WERI-Rb-1 (cell line): ENCODE results near the gene ARHGAP19.

Experiments
- DNase-seq: peaks from one replicate; pipeline ENCODE4 v3.0.0-alpha.2; 2020
- H3K27ac ChIP-seq: fragments of 250-450 bp; sonication (Bioruptor Pico); 2 replicates; pipeline ENCODE4 v1.5.1; 2020; ENCODE audit warnings: mild to moderate bottlenecking, moderate library complexity
- H3K27me3 ChIP-seq: fragments of 250-450 bp; sonication (Bioruptor Pico); 2 replicates; pipeline ENCODE4 v1.5.1; 2021; ENCODE audit warnings: mild to moderate bottlenecking, low read depth, moderate library complexity; ENCODE audit not compliant: insufficient read depth, severe bottlenecking
- H3K36me3 ChIP-seq: fragments of 250-450 bp; sonication (Bioruptor Pico); 2 replicates; pipeline ENCODE4 v1.5.1; 2020; ENCODE audit warnings: mild to moderate bottlenecking, moderate library complexity
- H3K4me3 ChIP-seq: 2 replicates; pipeline ENCODE4 v1.5.1; 2011; ENCODE audit warnings: low read depth, mild to moderate bottlenecking, control low read depth, low read length
- H3K9me3 ChIP-seq: fragments of 250-450 bp; sonication (Bioruptor Pico); 2 replicates; pipeline ENCODE4 v1.5.1; 2021; ENCODE audit warnings: mild to moderate bottlenecking, moderate library complexity; ENCODE audit not compliant: severe bottlenecking
- CTCF ChIP-seq: IDR thresholded peaks from 2 replicates; pipeline ENCODE4 v1.5.1; 2011; ENCODE audit warnings: low read depth, mild to moderate bottlenecking, control low read depth, inconsistent platforms, low read length

Gene ARHGAP19

GRCh38 chr10:97332591-97333350 lies 40.3 kb upstream of the ARHGAP19 start:
- H3K27me3 ChIP-seq: no peaks in the 10 kb centered on the region
- H3K27ac ChIP-seq: no peak overlapping the region
- no peak for DNase-seq
- H3K9me3 ChIP-seq: no peaks in the 10 kb centered on the region
- no peak for TF ChIP-seq CTCF
- H3K36me3 ChIP-seq: peaks cover 4% of the 10 kb centered on the region
- H3K4me3 ChIP-seq: peak overlapping the region; percentile 49

DNA sequence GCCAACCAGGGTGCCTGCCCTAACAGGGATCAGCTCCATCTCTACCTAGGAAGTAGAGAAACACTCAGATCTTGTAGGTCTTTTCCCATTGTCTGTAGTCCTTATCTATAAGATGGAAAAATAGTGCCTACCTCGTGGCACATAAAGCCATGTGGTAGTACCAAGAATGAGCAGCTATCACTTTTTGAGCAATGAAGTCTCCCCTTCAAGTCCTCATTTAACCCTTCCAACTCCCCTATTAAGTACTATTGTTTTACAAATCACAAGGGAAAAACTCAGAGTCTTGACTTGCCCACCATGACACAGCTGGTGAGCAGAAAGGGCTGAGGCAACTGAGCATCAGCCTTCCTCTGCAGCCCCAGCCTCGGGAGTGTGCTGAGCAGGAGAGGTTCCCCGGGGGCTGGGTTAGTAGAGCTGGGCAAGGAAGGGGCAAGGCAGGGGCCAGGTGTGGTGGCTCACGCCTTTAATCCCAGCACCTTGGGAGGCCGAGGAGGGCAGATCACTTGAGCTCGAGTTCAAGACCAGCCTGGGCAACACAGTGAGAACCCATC lies 38.8 kb upstream of the ARHGAP19 start:
- H3K4me3 ChIP-seq: no peak overlapping the region
- H3K36me3 ChIP-seq: peaks cover 4% of the 10 kb centered on the region
- H3K27ac ChIP-seq: no peak overlapping the region
- TF ChIP-seq CTCF: no peak
- no peak for DNase-seq
- H3K9me3 ChIP-seq: no peaks in the 10 kb centered on the region
- H3K27me3 ChIP-seq: no peaks in the 10 kb centered on the region

DNA sequence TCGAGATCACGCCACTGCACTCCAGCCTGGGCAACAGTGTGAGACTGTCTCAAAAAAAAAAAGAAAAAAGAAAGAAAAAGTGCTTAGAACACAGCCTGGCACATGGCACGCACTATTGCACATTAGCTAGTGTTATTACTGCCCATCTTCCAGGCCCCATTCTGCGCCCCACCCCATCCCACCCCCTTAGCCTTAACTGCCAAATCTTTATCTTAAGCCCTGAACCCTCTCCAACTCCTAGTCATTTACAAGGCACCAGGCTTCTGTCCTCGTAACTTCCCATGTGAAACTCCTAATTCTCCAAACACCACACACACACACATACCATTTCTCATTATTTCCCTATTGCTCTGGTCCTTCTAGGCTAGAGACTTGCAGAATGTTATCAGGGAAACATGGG lies 37.3 kb upstream of the ARHGAP19 start:
- Histone ChIP-seq H3K9me3 (no peaks in the 10 kb centered on the region), H3K4me3 (no peak overlapping the region), H3K27ac (no peak overlapping the region), H3K27me3 (no peaks in the 10 kb centered on the region), H3K36me3 (peaks cover 4% of the 10 kb centered on the region)
- DNase-seq: no peak
- no peak for TF ChIP-seq CTCF

- DNase-seq: no peak
- Histone ChIP-seq H3K9me3 (no peaks in the 10 kb centered on the region), H3K27me3 (no peaks in the 10 kb centered on the region), H3K27ac (no peak overlapping the region), H3K4me3 (no peak overlapping the region), H3K36me3 (peaks cover 4% of the 10 kb centered on the region)
- no peak for TF ChIP-seq CTCF
These were observed 36.4 kb upstream of the ARHGAP19 start for GRCh38 chr10:97328646-97329453.

- Histone ChIP-seq H3K36me3 (peaks cover 4% of the 10 kb centered on the region), H3K27me3 (no peaks in the 10 kb centered on the region), H3K27ac (no peak overlapping the region), H3K4me3 (no peak overlapping the region), H3K9me3 (no peaks in the 10 kb centered on the region)
- TF ChIP-seq CTCF: no peak
- DNase-seq: no peak
These were observed 35.2 kb upstream of the ARHGAP19 start for GRCh38 chr10:97327348-97328294.
